IPS DF 4.7 (cell line): ENCODE measurements around the gene TBPL2.
"Not testable (repeated sequence)": the region's sequence is repeated elsewhere in the genome, so short reads cannot be mapped to it uniquely, and the experiment has no call there.

Experiments
- DNase-seq: peaks from one replicate; pipeline ENCODE4 v3.0.0-alpha.2; 2013; ENCODE audit warnings: low spot score; ENCODE audit errors: extremely low read depth

TBPL2 gene

DNA sequence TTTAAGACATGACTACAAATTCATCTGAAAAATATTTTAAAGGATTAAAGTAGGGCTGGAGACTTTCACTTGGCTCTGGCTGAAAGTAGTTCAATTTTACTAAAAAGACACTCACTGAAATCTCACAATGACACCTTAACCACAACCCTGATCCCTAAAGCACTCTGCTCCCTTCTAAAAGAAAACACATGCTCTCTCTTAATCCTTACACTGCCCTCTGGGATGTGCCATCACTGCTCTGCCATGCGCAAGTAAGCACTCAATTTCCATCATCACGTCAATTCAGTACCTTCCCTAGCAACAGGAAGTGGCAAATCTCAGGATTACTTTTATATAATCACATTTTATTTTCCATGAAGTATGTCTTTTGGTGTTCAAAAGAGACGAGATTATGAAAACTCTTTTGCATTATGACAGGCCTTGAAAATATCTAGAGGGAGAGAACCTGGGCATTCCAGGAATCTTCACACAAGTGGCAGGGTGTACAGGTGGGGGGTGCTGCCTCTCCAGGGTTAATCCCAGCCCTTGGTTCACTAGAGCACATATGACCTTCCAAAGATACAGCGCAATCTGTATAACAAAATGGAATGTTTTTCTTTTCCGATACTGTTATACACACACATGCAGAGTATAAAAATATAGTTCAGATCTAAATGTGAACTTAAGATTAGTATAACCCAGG is 36.1 kb downstream of the TBPL2 start:
- no peak for DNase-seq

- DNase-seq = no peak
Observed at GRCh38 chr14:55401751-55402150, 38.7 kb downstream of the TBPL2 start.

DNA sequence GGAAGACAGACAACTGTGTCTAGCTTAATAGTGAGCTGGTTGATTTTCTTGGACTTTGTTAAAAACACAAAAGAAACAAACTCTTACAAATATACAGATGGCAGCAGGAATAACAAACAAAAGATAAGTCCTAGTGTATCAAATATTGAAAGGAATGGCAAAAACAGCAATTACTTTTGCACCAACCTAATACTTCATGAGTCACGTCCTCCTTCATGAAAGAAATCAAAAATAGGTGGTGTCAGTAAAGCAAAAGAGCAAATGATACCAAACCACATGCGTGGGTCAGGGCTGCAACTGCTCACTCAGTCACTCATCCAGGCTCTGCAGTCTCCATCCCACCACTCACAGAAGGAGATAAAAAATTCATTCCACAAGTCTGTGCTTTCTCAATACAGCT is 40.6 kb downstream of the TBPL2 start:
- no peak for DNase-seq

GRCh38 chr14:55399183-55399582 is 41.2 kb downstream of the TBPL2 start:
- DNase-seq = no peak

GRCh38 chr14:55398679-55399078 is 41.7 kb downstream of the TBPL2 start:
- DNase-seq = no peak

GRCh38 chr14:55389330-55389729 is 51.1 kb downstream of the TBPL2 start:
- DNase-seq = no peak

DNA sequence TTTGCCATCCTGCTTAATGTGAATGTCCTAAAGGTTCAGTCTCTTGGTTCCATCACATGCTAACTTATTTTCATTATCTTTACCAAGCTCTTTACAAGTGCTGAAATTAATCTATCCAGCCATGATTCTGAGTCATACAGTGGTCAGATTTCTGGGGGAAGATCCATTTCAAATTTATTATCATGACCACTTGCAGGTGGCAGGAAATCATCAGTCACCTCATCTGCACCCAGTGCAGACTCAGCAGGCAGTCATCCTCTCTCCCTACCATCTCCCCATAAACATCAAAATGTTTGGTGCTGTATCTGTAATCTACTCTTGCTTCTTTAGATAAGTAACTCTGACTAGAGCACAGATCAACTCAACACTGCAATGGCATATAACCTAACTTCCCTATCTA is 52.3 kb downstream of the TBPL2 start:
- no peak for DNase-seq

DNA sequence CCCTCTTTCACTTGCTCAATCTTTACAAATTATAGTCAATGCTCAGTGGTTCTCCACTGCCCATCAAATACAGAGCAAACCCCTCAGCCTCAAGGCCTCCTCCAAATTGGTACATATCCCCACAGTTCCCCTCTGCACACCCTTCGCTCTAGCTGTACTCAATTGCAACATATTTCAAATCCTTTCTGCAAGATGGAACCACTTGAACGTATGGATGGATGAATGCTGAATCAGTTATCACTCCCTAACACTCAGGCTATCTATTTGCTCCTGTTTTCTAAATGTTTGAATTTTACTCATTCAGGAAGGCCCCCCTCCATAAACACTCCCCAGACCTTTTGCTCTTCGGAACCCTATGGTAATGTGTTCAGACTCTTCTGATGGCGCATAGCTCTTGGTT is 53.3 kb downstream of the TBPL2 start:
- DNase-seq = no peak

GRCh38 chr14:55386037-55386808 is 54.2 kb downstream of the TBPL2 start:
- DNase-seq = no peak

GRCh38 chr14:55384536-55384935 is 55.9 kb downstream of the TBPL2 start:
- no peak for DNase-seq

GRCh38 chr14:55383541-55384140 is 56.8 kb downstream of the TBPL2 start:
- no peak for DNase-seq

GRCh38 chr14:55383056-55383466 is 57.4 kb downstream of the TBPL2 start:
- DNase-seq = not testable (repeated sequence)

DNA sequence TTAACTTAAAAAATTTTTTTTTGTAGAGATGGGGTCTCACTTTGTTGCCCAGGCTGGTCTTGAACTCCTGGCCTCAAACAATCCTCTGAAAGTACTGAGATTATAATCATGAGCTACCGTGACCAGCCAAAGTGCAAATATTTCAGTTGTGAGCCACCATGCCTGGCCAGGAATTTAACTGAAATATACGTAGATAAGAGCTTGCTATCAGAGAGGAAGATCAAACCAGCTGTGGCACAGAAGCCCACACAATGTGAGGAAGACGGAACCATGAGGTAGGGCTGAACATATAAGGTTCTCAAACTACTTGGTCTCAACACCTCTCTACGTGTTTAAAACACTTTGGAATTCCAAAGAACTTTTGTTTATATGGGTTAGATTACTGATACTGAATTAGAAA is 57.9 kb downstream of the TBPL2 start:
- no peak for DNase-seq

GRCh38 chr14:55381561-55381960 is 58.9 kb downstream of the TBPL2 start:
- no peak for DNase-seq

- no peak for DNase-seq
Observed at GRCh38 chr14:55381040-55381439, 59.4 kb downstream of the TBPL2 start.

GRCh38 chr14:55377236-55377635 is 63.2 kb downstream of the TBPL2 start:
- no peak for DNase-seq

- DNase-seq = no peak
Observed at GRCh38 chr14:55374771-55375170, 65.6 kb downstream of the TBPL2 start.

DNA sequence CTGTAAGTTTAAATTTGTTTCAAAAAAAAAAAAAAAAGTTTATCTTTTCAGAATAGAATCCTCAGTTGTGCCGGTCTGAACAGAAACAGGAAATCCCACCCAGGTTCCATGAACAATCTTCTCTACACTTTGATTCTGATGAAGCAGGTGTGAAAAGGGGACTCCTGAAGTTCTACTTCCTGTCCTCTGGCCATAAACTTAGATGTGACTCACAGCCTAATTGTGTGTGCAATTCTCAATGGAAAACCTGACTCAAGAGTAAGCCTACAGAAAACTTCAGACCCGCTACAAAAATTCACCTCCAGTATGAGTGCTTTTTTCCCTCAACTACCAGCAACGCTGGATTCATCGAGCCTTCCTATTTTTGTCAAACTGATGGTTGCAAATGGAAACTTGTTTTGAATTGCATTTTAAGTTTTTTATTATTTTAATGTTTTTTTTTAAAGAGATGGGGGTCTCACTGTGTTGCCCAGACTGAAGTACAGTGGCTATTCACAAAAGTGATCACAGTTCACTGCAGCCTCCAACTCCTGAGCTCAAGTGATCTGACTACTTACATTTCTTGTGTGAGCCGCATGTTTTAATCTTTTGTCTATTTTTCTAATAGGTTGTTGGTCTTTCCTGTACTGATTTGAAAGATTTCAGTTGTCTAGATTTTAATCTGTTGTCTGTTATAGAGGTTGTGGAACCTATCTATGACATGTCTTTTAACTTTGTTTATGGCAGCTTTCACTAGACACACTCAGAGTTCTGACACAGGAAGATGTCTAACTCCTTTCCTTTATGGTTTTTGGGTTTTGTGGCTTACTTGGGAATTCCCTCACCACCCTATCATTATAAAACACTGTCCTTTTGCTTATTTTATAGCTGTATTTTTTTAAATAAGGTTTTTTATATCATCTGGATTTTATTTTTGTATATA is 66.4 kb downstream of the TBPL2 start:
- DNase-seq = no peak

DNA sequence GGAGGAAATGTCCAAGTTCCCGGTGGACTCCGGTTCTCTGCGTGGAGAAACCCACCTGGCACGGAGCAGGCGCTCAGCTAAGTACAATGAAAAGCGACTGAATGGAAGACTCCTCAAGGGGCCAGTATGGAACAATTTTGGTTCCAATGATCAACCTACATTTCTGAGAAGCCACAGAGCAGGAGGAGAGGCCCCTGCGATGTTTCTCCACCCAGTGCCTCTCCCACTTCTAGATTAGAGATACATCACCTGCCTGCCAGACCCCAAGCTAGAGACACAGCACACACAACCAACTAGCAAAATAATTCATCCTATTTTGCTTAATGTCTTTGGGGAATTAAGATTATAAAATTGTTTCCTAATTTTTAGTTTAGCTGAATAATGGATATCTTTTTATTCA is 67.6 kb downstream of the TBPL2 start:
- no peak for DNase-seq

- no peak for DNase-seq
Observed at GRCh38 chr14:55372423-55372822, 68.0 kb downstream of the TBPL2 start.

DNA sequence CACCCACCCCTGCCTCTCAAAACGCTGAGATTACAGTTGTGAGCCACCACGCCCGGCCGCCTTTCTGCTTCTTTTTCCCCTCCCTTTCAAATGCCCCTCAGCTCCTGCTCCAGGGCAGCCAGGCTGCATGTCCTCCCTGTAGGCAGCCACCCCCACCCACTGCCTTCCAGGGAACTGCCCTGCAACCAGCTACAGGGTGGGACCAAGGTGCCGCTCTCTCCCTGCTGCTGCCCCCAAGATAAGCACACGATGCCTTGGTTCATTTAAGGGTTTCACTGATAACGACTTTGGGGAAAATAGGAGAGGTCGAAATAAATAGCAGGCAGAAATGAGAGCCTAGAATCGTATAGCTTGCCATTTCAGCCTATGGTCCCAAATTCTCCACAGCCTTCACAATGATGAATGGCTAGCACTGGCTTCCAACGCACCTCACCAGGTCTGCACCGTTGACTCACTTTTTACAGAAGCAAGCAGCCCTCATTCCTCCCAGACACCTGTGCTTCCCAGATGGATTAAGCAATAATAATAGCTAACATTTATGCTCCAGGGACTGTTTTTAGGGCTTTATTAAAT is 69.4 kb downstream of the TBPL2 start:
- DNase-seq = no peak
